ENCODE results near the gene ACTL6A.
A peak's percentile ranks its signal among the peaks of the same experiment; 100 is the strongest.

The ACTL6A gene

GRCh38 chr3:179608931-179609720 is 46.4 kb downstream of the ACTL6A start:
- Mint-ChIP-seq H3K27ac (peak overlapping the region; percentile 94), H3K4me3 (peak overlapping the region; percentile 53), H3K4me1 (ENCODE audit: low read depth) (peaks cover 53% of the 10 kb centered on the region), H3K36me3 (ENCODE audit: low read depth) (peaks cover 64% of the 10 kb centered on the region), H3K27me3 (no peaks in the 10 kb centered on the region), H3K9me3 (no peaks in the 10 kb centered on the region)
- DNase-seq, result no peak

- H3K4me3 Mint-ChIP-seq, result no peak overlapping the region
- no peaks in the 10 kb centered on the region for H3K27me3 Mint-ChIP-seq
- H3K27ac Mint-ChIP-seq, result peak overlapping the region; percentile 51
- no peak for DNase-seq
- peaks cover 56% of the 10 kb centered on the region for H3K36me3 Mint-ChIP-seq (ENCODE audit: low read depth)
- H3K4me1 Mint-ChIP-seq (ENCODE audit: low read depth), result peaks cover 52% of the 10 kb centered on the region
- H3K9me3 Mint-ChIP-seq, result no peaks in the 10 kb centered on the region
These were observed 47.3 kb downstream of the ACTL6A start for GRCh38 chr3:179610066-179610465.

DNA sequence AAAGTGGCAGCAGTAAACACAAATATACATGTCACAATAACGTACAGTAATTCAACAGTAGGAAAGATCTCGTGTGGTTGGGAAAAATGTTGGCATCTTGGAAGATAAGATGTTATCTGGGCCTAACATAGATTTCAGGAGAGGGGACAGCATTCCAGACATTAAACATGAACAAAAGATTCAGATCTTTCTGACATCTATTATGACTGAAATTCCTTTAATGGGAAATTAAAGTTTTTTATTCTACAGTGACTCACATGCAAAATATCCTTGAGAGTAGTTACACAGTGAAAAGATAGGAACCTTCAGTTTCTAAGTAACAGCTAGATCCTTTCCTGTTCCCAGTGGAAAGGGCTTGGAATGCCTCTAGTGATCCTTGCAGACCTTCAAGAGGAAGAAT is 51.1 kb downstream of the ACTL6A start:
- H3K27me3 Mint-ChIP-seq, result no peaks in the 10 kb centered on the region
- no peak overlapping the region for H3K4me3 Mint-ChIP-seq
- no peaks in the 10 kb centered on the region for H3K9me3 Mint-ChIP-seq
- peaks cover 29% of the 10 kb centered on the region for H3K4me1 Mint-ChIP-seq (ENCODE audit: low read depth)
- no peak overlapping the region for H3K27ac Mint-ChIP-seq
- DNase-seq, result no peak
- peaks cover 65% of the 10 kb centered on the region for H3K36me3 Mint-ChIP-seq (ENCODE audit: low read depth)

- DNase-seq, result no peak
- Mint-ChIP-seq H3K27me3 (no peaks in the 10 kb centered on the region), H3K27ac (peak overlapping the region; percentile 47)
These were observed 52.9 kb downstream of the ACTL6A start for GRCh38 chr3:179615458-179616173.

GRCh38 chr3:179622023-179622422 is 59.3 kb downstream of the ACTL6A start:
- H3K9me3 Mint-ChIP-seq, result no peaks in the 10 kb centered on the region
- H3K4me3 Mint-ChIP-seq, result no peak overlapping the region
- no peaks in the 10 kb centered on the region for H3K4me1 Mint-ChIP-seq (ENCODE audit: low read depth)
- H3K27ac Mint-ChIP-seq, result peak overlapping the region; percentile 14
- DNase-seq, result no peak
- peaks cover 80% of the 10 kb centered on the region for H3K36me3 Mint-ChIP-seq (ENCODE audit: low read depth)
- H3K27me3 Mint-ChIP-seq, result no peaks in the 10 kb centered on the region

More at GRCh38 chr3:179615458-179616173, 52.9 kb downstream of the ACTL6A start:
- Mint-ChIP-seq H3K4me1 (ENCODE audit: low read depth) (peaks cover 16% of the 10 kb centered on the region), H3K4me3 (no peak overlapping the region), H3K9me3 (no peaks in the 10 kb centered on the region), H3K36me3 (ENCODE audit: low read depth) (peaks cover 72% of the 10 kb centered on the region)

GRCh38 chr3:179624451-179624850 is 61.7 kb downstream of the ACTL6A start:
- H3K4me3 Mint-ChIP-seq, result no peak overlapping the region
- H3K9me3 Mint-ChIP-seq, result no peaks in the 10 kb centered on the region
- H3K4me1 Mint-ChIP-seq (ENCODE audit: low read depth), result no peaks in the 10 kb centered on the region
- H3K36me3 Mint-ChIP-seq (ENCODE audit: low read depth), result peaks cover 58% of the 10 kb centered on the region
- no peak for DNase-seq
- no peak overlapping the region for H3K27ac Mint-ChIP-seq
- no peaks in the 10 kb centered on the region for H3K27me3 Mint-ChIP-seq

GRCh38 chr3:179630753-179631451 is 68.2 kb downstream of the ACTL6A start:
- no peak overlapping the region for H3K27ac Mint-ChIP-seq
- no peak overlapping the region for H3K4me3 Mint-ChIP-seq
- H3K36me3 Mint-ChIP-seq (ENCODE audit: low read depth), result peaks cover 3% of the 10 kb centered on the region
- H3K9me3 Mint-ChIP-seq, result no peaks in the 10 kb centered on the region
- DNase-seq, result no peak
- H3K4me1 Mint-ChIP-seq (ENCODE audit: low read depth), result no peaks in the 10 kb centered on the region
- H3K27me3 Mint-ChIP-seq, result no peaks in the 10 kb centered on the region

All from activated T-cell treated with anti-CD3 and anti-CD28 coated beads, Interleukin-2, amount 50 U/mL, for 24 hours (primary cell).